Loucy (cell line): Measurements from ENCODE around the gene EPHB1.

ENCODE experiments used
- H2AFZ ChIP-seq: fragments of 200-600 bp; sonication (generic); 2 replicates; pipeline ENCODE4 v1.6.0; 2016; ENCODE audit warnings: antibody characterized with exemption, mild to moderate bottlenecking, low read length, moderate library complexity
- H3F3A ChIP-seq: fragments of 200-600 bp; 2 replicates; pipeline ENCODE4 v1.6.0; 2016; ENCODE audit warnings: antibody characterized with exemption, low read depth, mild to moderate bottlenecking
- H3K27me3 ChIP-seq: fragments of 200-600 bp; sonication (generic); 2 replicates; pipeline ENCODE4 v1.6.1; 2014; ENCODE audit warnings: low read length, mild to moderate bottlenecking; ENCODE audit not compliant: insufficient read depth, poor library complexity, severe bottlenecking
- H3K36me3 ChIP-seq: fragments of 200-600 bp; sonication (generic); 2 replicates; pipeline ENCODE4 v1.6.1; 2016; ENCODE audit warnings: low read length; ENCODE audit not compliant: insufficient read depth
- H3K4me1 ChIP-seq: fragments of 200-600 bp; sonication (generic); 2 replicates; pipeline ENCODE4 v1.5.1; 2014; ENCODE audit warnings: low read length, mild to moderate bottlenecking; ENCODE audit not compliant: insufficient read depth, poor library complexity, severe bottlenecking
- H3K4me2 ChIP-seq: fragments of 200-600 bp; sonication (generic); 2 replicates; pipeline ENCODE4 v1.6.0; 2014; ENCODE audit warnings: antibody characterized with exemption, low read length, low read depth, mild to moderate bottlenecking; ENCODE audit not compliant: poor library complexity, severe bottlenecking
- H3K4me3 ChIP-seq: fragments of 200-600 bp; sonication (generic); 2 replicates; pipeline ENCODE4 v1.5.1; 2014; ENCODE audit warnings: low read length, mild to moderate bottlenecking, mixed read lengths; ENCODE audit not compliant: poor library complexity, severe bottlenecking
- H3K79me2 ChIP-seq: fragments of 200-600 bp; sonication (generic); 2 replicates; pipeline ENCODE4 v1.6.1; 2014; ENCODE audit warnings: low read length; ENCODE audit not compliant: insufficient read depth
- H3K9ac ChIP-seq: fragments of 200-600 bp; sonication (generic); 2 replicates; pipeline ENCODE4 v1.6.0; 2014; ENCODE audit warnings: mild to moderate bottlenecking, low read depth, low read length, moderate library complexity; ENCODE audit not compliant: poor library complexity, severe bottlenecking
- H3K9me2 ChIP-seq: fragments of 200-600 bp; sonication (generic); replicated peaks from 2 replicates; pipeline ENCODE4 v1.6.1; 2016; ENCODE audit warnings: low read depth, low read length, mixed read lengths
- H3K9me3 ChIP-seq: fragments of 200-600 bp; sonication (generic); 2 replicates; pipeline ENCODE4 v1.6.1; 2014; ENCODE audit warnings: mild to moderate bottlenecking, antibody characterized with exemption, low read length, low read depth; ENCODE audit not compliant: insufficient read depth
- H4K20me1 ChIP-seq: fragments of 200-600 bp; sonication (generic); 2 replicates; pipeline ENCODE4 v1.6.0; 2014; ENCODE audit warnings: antibody characterized with exemption, low read length, mild to moderate bottlenecking; ENCODE audit not compliant: insufficient read depth, poor library complexity, severe bottlenecking
- EZH2phosphoT487 ChIP-seq: fragments of 200-600 bp; IDR thresholded peaks from 2 replicates; pipeline ENCODE4 v1.6.1; 2018; ENCODE audit warnings: antibody characterized with exemption, mild to moderate bottlenecking, moderate library complexity, borderline replicate concordance
- TF ChIP-seq, protein P1 (sequence below): fragments of 200-600 bp; sonication (generic); conservative IDR thresholded peaks from 2 replicates; pipeline ENCODE4 v1.5.1; 2014; ENCODE audit warnings: mild to moderate bottlenecking, antibody characterized with exemption, low read length

The EPHB1 gene

DNA sequence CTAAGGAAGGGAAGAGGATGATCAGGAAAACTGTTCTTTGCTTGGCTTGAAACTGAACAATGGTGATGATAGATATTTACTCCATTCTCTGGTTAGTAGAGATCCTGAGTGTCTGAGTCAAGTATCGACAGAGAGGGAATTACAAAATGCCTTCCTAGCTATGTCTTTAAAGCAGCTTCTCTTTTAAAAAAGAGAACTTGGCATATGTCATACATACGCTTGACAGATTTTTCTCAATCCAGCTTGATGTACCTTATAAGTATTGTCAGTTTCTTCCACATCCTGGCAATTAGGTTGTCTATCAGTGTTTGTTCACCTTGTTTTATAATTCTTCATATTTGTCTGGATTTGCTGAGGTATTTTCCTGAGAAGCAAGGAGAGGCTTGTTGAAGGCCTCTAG lies 5.0 kb upstream of the EPHB1 start:
- no peaks in the 10 kb centered on the region for H3F3A ChIP-seq
- no peaks in the 10 kb centered on the region for H3K9me3 ChIP-seq
- no peaks in the 10 kb centered on the region for H3K79me2 ChIP-seq
- H3K4me1 ChIP-seq: no peaks in the 10 kb centered on the region
- H3K9me2 ChIP-seq: no peaks in the 10 kb centered on the region
- H4K20me1 ChIP-seq: no peaks in the 10 kb centered on the region
- TF ChIP-seq EZH2phosphoT487: no peak
- TF ChIP-seq, protein P1, sequence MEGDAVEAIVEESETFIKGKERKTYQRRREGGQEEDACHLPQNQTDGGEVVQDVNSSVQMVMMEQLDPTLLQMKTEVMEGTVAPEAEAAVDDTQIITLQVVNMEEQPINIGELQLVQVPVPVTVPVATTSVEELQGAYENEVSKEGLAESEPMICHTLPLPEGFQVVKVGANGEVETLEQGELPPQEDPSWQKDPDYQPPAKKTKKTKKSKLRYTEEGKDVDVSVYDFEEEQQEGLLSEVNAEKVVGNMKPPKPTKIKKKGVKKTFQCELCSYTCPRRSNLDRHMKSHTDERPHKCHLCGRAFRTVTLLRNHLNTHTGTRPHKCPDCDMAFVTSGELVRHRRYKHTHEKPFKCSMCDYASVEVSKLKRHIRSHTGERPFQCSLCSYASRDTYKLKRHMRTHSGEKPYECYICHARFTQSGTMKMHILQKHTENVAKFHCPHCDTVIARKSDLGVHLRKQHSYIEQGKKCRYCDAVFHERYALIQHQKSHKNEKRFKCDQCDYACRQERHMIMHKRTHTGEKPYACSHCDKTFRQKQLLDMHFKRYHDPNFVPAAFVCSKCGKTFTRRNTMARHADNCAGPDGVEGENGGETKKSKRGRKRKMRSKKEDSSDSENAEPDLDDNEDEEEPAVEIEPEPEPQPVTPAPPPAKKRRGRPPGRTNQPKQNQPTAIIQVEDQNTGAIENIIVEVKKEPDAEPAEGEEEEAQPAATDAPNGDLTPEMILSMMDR: no peak
- no peak overlapping the region for H3K9ac ChIP-seq
- H3K36me3 ChIP-seq: no peaks in the 10 kb centered on the region
- H3K27me3 ChIP-seq: no peaks in the 10 kb centered on the region
- H3K4me2 ChIP-seq: no peak overlapping the region
- no peak overlapping the region for H3K4me3 ChIP-seq
- no peak overlapping the region for H2AFZ ChIP-seq

DNA sequence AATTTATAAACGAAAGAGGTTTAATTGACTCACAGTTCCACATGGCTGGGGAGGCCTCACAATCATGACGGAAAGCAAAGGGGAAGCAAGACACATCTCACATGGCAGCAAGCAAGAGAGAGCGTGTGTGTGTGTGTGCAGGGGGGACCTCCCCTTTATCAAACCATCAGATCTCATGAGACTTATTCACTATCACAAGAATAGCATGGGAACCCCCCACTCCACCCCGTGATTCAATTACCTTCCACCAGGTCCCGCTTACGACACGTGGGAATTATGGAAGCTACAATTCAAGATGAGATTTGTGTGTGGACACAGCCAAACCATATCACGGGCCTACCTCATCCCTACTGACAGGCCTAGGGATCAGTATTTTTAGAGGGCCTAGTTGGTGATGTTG lies 3.1 kb upstream of the EPHB1 start:
- Histone ChIP-seq H3K4me2 (no peak overlapping the region), H4K20me1 (no peaks in the 10 kb centered on the region), H3K9ac (no peak overlapping the region), H3K27me3 (no peaks in the 10 kb centered on the region), H3F3A (no peaks in the 10 kb centered on the region), H3K4me3 (no peak overlapping the region), H2AFZ (no peak overlapping the region), H3K9me2 (no peaks in the 10 kb centered on the region), H3K36me3 (no peaks in the 10 kb centered on the region), H3K79me2 (no peaks in the 10 kb centered on the region), H3K9me3 (no peaks in the 10 kb centered on the region), H3K4me1 (no peaks in the 10 kb centered on the region)
- TF ChIP-seq, protein P1: no peak
- no peak for TF ChIP-seq EZH2phosphoT487

DNA sequence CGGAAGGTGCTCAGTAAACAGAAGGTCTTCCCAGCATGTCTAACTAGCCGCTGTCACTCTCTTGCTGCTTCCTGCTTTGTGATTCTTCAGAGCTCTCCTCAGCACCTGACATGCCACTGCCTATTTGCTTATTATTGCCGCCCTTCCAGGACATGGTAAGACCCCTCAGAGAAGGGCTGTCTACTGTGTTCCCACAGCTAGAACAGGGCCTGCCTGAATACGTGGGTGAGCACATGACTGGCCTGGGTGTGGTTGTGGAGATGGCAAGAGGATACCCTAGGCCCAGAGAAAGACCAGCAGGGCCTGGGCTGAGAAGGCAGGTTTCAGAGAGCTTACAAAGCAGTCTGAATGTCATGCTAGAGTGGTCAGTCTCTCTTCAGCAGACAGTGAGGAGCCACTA lies 2.4 kb upstream of the EPHB1 start:
- no peaks in the 10 kb centered on the region for H3F3A ChIP-seq
- no peaks in the 10 kb centered on the region for H3K27me3 ChIP-seq
- no peak for TF ChIP-seq EZH2phosphoT487
- TF ChIP-seq, protein P1: no peak

More for the DNA sequence above, 2.4 kb upstream of the EPHB1 start:
- Histone ChIP-seq H4K20me1 (no peaks in the 10 kb centered on the region), H3K9ac (no peak overlapping the region), H3K9me3 (no peaks in the 10 kb centered on the region), H3K4me3 (no peak overlapping the region), H3K4me2 (no peak overlapping the region), H2AFZ (no peak overlapping the region), H3K9me2 (no peaks in the 10 kb centered on the region), H3K79me2 (no peaks in the 10 kb centered on the region), H3K36me3 (no peaks in the 10 kb centered on the region), H3K4me1 (no peaks in the 10 kb centered on the region)
